NCI-H2081 (cell line): Measurements from ENCODE around the gene ZSWIM7.

ENCODE experiments used
- DNase-seq, 2 experiments: peaks; one replicate each; lab custom pipeline; 2025; lab: John Stamatoyannopoulos, UW

Gene ZSWIM7

GRCh38 chr17:15999141-15999973 lies at the start of gene ZSWIM7, which contains the start of gene TTC19:
Gene ZSWIM7 (minus strand): TSS chr17:15999704. CDS start chr17:15999594, 110 bp downstream.
Gene TTC19 (plus strand): TSS chr17:15999824. CDS start chr17:15999849, 25 bp downstream.
- peak; percentile 92 to 93 for DNase-seq

GRCh38 chr17:16048811-16049449 lies 49.4 kb upstream of the ZSWIM7 start:
- DNase-seq: no peak

GRCh38 chr17:16046966-16047365 lies 47.5 kb upstream of the ZSWIM7 start:
- DNase-seq: no peak

GRCh38 chr17:16044487-16044886 lies 45.0 kb upstream of the ZSWIM7 start:
- DNase-seq: no peak

GRCh38 chr17:16040710-16041251 lies 41.3 kb upstream of the ZSWIM7 start:
- DNase-seq: no peak

GRCh38 chr17:16037636-16038035 lies 38.1 kb upstream of the ZSWIM7 start:
- DNase-seq: no peak

- no peak for DNase-seq
Measured at GRCh38 chr17:16036261-16036660, 36.8 kb upstream of the ZSWIM7 start.

GRCh38 chr17:16033729-16034349 lies 34.3 kb upstream of the ZSWIM7 start:
- no peak for DNase-seq

- no peak for DNase-seq
Measured at GRCh38 chr17:16027708-16028584, 28.4 kb upstream of the ZSWIM7 start.

GRCh38 chr17:16026895-16027294 lies 27.4 kb upstream of the ZSWIM7 start:
- no peak for DNase-seq

GRCh38 chr17:16025202-16025601 lies 25.7 kb upstream of the ZSWIM7 start:
- no peak for DNase-seq

GRCh38 chr17:16023881-16024280 lies 24.4 kb upstream of the ZSWIM7 start:
- DNase-seq: no peak

- no peak for DNase-seq
Measured at GRCh38 chr17:16019347-16019746, 19.8 kb upstream of the ZSWIM7 start.

GRCh38 chr17:16013943-16014407 lies 14.5 kb upstream of the ZSWIM7 start:
- DNase-seq: no peak

GRCh38 chr17:16007439-16007838 lies 7.9 kb upstream of the ZSWIM7 start:
- DNase-seq: no peak

GRCh38 chr17:16005636-16006035 lies 6.1 kb upstream of the ZSWIM7 start:
- DNase-seq: no peak

GRCh38 chr17:16003841-16004240 lies 4.3 kb upstream of the ZSWIM7 start:
- no peak for DNase-seq

- DNase-seq: no peak
Measured at GRCh38 chr17:16002708-16003260, 3.3 kb upstream of the ZSWIM7 start.

GRCh38 chr17:16001226-16001897 lies 1.9 kb upstream of the ZSWIM7 start:
- no peak for DNase-seq
